GM18502 (cell line): ENCODE results near the gene C12orf42.

Experiments
- ATAC-seq: cut with Tn5 transposase; IDR thresholded peaks from one replicate; pipeline ENCODE4 v1.9.1; 2021; ENCODE audit warnings: mild to moderate bottlenecking; ENCODE audit not compliant: unreplicated experiment, poor library complexity

The C12orf42 gene

GRCh38 chr12:103282124-103282523 is 213.6 kb downstream of the C12orf42 start:
- no peak for ATAC-seq

- peak; percentile 94 for ATAC-seq
These were observed 216.3 kb downstream of the C12orf42 start for GRCh38 chr12:103279444-103279843.

- no peak for ATAC-seq
These were observed 217.4 kb downstream of the C12orf42 start for GRCh38 chr12:103278329-103278728.

DNA sequence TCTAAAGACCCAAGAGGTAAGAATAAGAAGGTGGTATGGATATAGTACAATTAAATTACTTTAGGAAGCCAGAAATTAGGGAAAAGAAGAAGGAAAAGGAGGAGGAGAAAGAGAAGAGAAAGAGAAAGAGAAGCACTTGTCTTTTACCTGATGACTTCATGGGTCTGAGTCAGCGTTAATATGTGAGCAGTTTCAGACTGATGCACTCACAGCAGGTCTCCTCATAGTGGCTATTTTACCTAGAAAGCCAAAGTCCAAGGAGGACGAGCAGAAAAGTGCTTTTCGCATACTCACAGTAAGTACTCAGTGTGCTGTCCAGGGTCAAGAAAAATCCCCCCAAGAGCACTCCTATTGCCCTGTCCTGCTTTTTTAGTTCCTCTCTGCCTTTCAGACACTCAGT is 222.1 kb downstream of the C12orf42 start:
- ATAC-seq: peak; percentile 56

- ATAC-seq: no peak
These were observed 222.8 kb downstream of the C12orf42 start for GRCh38 chr12:103272949-103273348.

DNA sequence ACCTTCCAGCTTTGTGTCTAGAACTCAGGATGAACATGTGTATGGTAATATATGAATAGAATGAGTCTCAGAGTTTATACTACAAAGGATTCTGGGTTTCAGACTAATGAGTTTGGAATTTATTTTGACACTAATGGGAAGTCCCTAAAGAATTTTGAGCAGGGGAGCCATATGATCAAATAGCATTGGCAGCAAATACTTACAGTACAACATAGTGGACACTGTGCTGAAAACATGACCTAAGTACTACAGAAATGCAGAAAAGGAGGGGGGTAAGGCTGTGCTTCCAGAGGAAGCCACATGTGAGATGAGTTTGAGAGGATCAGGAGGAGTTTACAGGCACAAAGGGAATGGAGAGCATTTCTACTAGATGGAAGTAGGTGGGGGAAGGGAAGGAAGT is 225.8 kb downstream of the C12orf42 start:
- no peak for ATAC-seq

- no peak for ATAC-seq
These were observed 226.8 kb downstream of the C12orf42 start for GRCh38 chr12:103268831-103269514.

DNA sequence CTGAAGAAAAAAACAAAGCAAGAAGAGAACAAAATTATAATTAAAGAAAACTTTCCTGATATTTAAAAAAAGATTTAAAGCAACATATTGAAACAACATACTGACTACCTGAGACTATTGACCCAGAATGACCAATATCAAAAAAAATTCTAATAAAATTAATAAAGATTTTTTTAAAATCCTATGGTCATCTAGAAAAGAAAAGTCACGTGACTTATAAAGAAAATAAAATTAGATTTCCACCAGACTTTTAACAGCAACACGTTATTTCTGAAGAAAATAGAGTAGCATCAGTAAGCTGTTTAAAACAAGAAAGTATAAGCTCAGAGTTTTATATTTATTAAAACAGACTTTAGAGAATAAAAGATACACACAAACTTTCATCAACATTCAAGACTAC is 238.0 kb downstream of the C12orf42 start:
- ATAC-seq: no peak
